Keratinocyte (primary cell): ENCODE measurements around the gene B4GALT3. TPM values are rescaled to one million over a fixed set of nuclear protein-coding genes. Genes with fewer than 3 reads are reported as not detected.

Experiments
- DNase-seq: peaks from one replicate; pipeline ENCODE4 v3.0.0-alpha.2; 2011; ENCODE audit warnings: low read depth, missing footprints, low spot score
- FAIRE-seq: peaks from 2 replicates; lab custom pipeline; 2011; peaks lifted over from hg19 to GRCh38; lab: Jason Lieb, UNC
- H2AFZ ChIP-seq: 2 replicates; pipeline ENCODE4 v1.6.0; 2012; ENCODE audit warnings: low read length, control low read depth, inconsistent platforms; ENCODE audit not compliant: control insufficient read depth
- H3K27ac ChIP-seq: 2 replicates; pipeline ENCODE4 v1.5.1; 2011; ENCODE audit warnings: low read length; ENCODE audit not compliant: control insufficient read depth, insufficient read depth
- H3K27me3 ChIP-seq: 3 replicates; pipeline ENCODE4 v1.6.0; 2011; ENCODE audit warnings: low read length; ENCODE audit not compliant: control insufficient read depth, insufficient read depth; ENCODE audit errors: extremely low read depth
- H3K36me3 ChIP-seq, 2 experiments: 2 replicates in 1 of 2; 3 replicates in 1 of 2; pipeline ENCODE4 v1.5.1; 2011; ENCODE audit warnings: low read length in 2 of 2, mild to moderate bottlenecking in 1 of 2; ENCODE audit not compliant: control insufficient read depth in 2 of 2, insufficient read depth in 2 of 2; ENCODE audit errors: extremely low read depth in 1 of 2
- H3K4me1 ChIP-seq: 3 replicates; pipeline ENCODE4 v1.5.1; 2011; ENCODE audit warnings: low read length; ENCODE audit not compliant: control insufficient read depth, insufficient read depth; ENCODE audit errors: extremely low read depth
- H3K4me2 ChIP-seq: 3 replicates; pipeline ENCODE4 v1.6.0; 2011; ENCODE audit warnings: low read depth, low read length; ENCODE audit not compliant: control insufficient read depth, insufficient read depth; ENCODE audit errors: extremely low read depth
- H3K4me3 ChIP-seq, 3 experiments: fragments of 200-600 bp in 1 of 3; sonication (generic) in 1 of 3; 2 replicates in 2 of 3; 3 replicates in 1 of 3; pipeline ENCODE4 v1.5.1; 2011 to 2016; ENCODE audit warnings: low read length in 3 of 3, mild to moderate bottlenecking in 3 of 3, control low read depth in 2 of 3, inconsistent platforms in 1 of 3, low read depth in 1 of 3, mixed read lengths in 1 of 3, mixed run types in 1 of 3, moderate library complexity in 1 of 3; ENCODE audit not compliant: control insufficient read depth in 2 of 3, insufficient read depth in 2 of 3; ENCODE audit errors: extremely low read depth in 1 of 3
- H3K79me2 ChIP-seq: 2 replicates; pipeline ENCODE4 v1.6.0; 2012; ENCODE audit warnings: low read length; ENCODE audit not compliant: control insufficient read depth, insufficient read depth
- H3K9ac ChIP-seq: 3 replicates; pipeline ENCODE4 v1.6.0; 2011; ENCODE audit warnings: low read length; ENCODE audit not compliant: control insufficient read depth, insufficient read depth; ENCODE audit errors: extremely low read depth
- H3K9me1 ChIP-seq: 3 replicates; pipeline ENCODE4 v1.6.0; 2011; ENCODE audit warnings: low read length; ENCODE audit not compliant: control insufficient read depth, insufficient read depth; ENCODE audit errors: extremely low read depth
- H3K9me3 ChIP-seq: 2 replicates; pipeline ENCODE4 v1.5.1; 2012; ENCODE audit warnings: low read depth, low read length; ENCODE audit not compliant: control insufficient read depth
- H4K20me1 ChIP-seq: 3 replicates; pipeline ENCODE4 v1.6.0; 2011; ENCODE audit warnings: low read length; ENCODE audit not compliant: control insufficient read depth, insufficient read depth; ENCODE audit errors: extremely low read depth
- EZH2 ChIP-seq: IDR thresholded peaks from one replicate; pipeline ENCODE4 v1.6.1; 2012; ENCODE audit warnings: inconsistent platforms, mild to moderate bottlenecking, low read length, moderate library complexity
- dilution Hi-C: fragments of 300-500 bp; cut with MboI; formaldehyde crosslinking; loops from one replicate; pipeline ENCODE4 v1.7.0; 2020; ENCODE audit warnings: low sequenced_read_pairs; ENCODE audit not compliant: extremely low pct_ligation_motif_present
- polyA minus RNA-seq, 3 experiments: library from RNA; depleted of rRNA, polyadenylated mRNA; stranded (reverse); fragments of >200 nt; gene quantifications; 1 replicate in 1 of 3; 2 replicates in 1 of 3; 3 replicates in 1 of 3; pipeline ENCODE4 v1.2.3, GENCODE V29; 2011
- polyA plus RNA-seq, 5 experiments: library from polyadenylated mRNA; depleted of rRNA in 3 of 5; stranded (reverse) in 3 of 5; stranded (forward) in 1 of 5; unstranded in 1 of 5; fragments of >200 nt; gene quantifications; 1 replicate in 1 of 5; 2 replicates in 3 of 5; 3 replicates in 1 of 5; pipeline versions ENCODE4 v1.2.1 to v1.2.3, GENCODE V29; 2011 to 2012; ENCODE audit warnings: missing spikeins in 2 of 5, low read depth in 1 of 5, low replicate concordance in 1 of 5
- TF ChIP-seq, protein P1 (sequence below), 3 experiments: IDR thresholded peaks in 1 of 3; conservative IDR thresholded peaks in 1 of 3; optimal IDR thresholded peaks in 1 of 3; 2 replicates in 2 of 3; 3 replicates in 1 of 3; pipeline versions ENCODE3 to v1.5.1; 2011; ENCODE audit warnings: low read length in 3 of 3, mild to moderate bottlenecking in 3 of 3, moderate library complexity in 2 of 3, control low read depth in 1 of 3, inconsistent platforms in 1 of 3; ENCODE audit not compliant: insufficient read depth in 2 of 3; ENCODE audit errors: extremely low read depth in 1 of 3

Gene B4GALT3
- 19.1 to 24.8 TPM (median 21.1 TPM) in 3 replicates for polyA plus RNA-seq
- polyA plus RNA-seq (2011; ENCODE audit: low read depth): 15.5 TPM
- polyA plus RNA-seq (2011; cell fraction: cytosol; rRNA removed): 17.5 and 22.2 TPM in 2 replicates
- polyA plus RNA-seq (2011; cell fraction: nucleus; rRNA removed): 34.4 and 45.3 TPM in 2 replicates
- 18.6 and 30.6 TPM in 2 replicates for polyA plus RNA-seq (2012; ENCODE audit: low replicate concordance)
- polyA minus RNA-seq: 9.5 to 29.2 TPM (median 17.0 TPM) in 3 replicates
- 22.1 TPM for polyA minus RNA-seq (2011; cell fraction: cytosol; rRNA and poly(A)+ RNA removed)
- polyA minus RNA-seq (2011; cell fraction: nucleus; rRNA and poly(A)+ RNA removed): 8.0 and 9.4 TPM in 2 replicates

DNA sequence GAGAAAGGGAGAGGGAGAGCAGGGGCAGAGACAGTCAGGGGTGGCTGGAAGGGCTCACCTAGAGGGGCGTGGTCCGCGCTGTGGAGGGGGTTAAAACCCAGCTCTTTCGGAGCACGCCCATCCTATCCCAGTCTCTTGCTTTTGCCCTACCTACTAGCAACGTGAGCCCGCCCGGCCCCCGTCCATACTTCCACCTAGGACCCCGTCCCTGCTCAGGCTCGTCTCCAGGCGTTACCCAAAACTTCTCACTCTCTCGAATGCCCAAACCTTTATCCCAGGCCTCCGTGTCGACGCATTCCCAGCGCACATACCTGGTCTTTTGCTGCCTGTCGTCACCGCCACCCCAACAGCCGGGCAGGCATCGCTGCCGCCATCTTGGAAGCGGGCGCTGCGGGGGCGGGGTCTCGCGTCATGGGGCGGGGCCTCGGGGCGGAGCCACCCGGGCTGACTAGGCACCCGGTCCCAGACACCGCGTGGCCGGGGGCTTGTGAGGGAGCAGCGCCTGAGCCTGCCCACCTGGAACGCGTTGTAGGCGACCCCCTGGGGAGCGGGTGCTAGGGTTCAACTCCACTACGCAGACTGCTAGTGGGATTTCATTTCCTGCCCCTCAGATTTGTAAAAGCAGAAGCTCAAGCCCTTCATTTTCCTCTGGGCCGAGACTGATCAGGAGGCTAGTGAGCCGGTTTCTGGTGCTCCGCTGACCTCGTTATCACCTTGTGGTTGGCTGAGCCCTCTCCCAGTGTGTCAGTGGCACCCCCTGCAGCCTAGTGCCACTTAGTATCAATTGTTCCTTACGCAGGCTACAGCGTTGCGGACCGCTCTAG is at the start of gene B4GALT3:
B4GALT3 (minus strand) TSS at position 396 of the 824 bp plus-strand sequence. CDS start 1,447 bp downstream, outside the sequence.
- Histone ChIP-seq H3K4me3 (peak within 1 kb of the TSS; percentile 87 to 93 (median 93)), H3K27ac (peak within 1 kb of the TSS; percentile 92), H3K36me3 (peaks cover 12 to 19% of the 10 kb centered on the region in 2 experiments), H2AFZ (peak within 1 kb of the TSS; percentile 100), H3K9me3 (no peaks in the 10 kb centered on the region), H3K9me1 (no peaks in the 10 kb centered on the region), H3K4me2 (peak within 1 kb of the TSS; percentile 99), H3K79me2 (peaks cover 16% of the 10 kb centered on the region), H3K4me1 (peaks cover 20% of the 10 kb centered on the region), H4K20me1 (no peaks in the 10 kb centered on the region), H3K27me3 (no peaks in the 10 kb centered on the region), H3K9ac (peak within 1 kb of the TSS; percentile 95)
- FAIRE-seq: no peak
- TF ChIP-seq EZH2: no peak
- TF ChIP-seq, protein P1, sequence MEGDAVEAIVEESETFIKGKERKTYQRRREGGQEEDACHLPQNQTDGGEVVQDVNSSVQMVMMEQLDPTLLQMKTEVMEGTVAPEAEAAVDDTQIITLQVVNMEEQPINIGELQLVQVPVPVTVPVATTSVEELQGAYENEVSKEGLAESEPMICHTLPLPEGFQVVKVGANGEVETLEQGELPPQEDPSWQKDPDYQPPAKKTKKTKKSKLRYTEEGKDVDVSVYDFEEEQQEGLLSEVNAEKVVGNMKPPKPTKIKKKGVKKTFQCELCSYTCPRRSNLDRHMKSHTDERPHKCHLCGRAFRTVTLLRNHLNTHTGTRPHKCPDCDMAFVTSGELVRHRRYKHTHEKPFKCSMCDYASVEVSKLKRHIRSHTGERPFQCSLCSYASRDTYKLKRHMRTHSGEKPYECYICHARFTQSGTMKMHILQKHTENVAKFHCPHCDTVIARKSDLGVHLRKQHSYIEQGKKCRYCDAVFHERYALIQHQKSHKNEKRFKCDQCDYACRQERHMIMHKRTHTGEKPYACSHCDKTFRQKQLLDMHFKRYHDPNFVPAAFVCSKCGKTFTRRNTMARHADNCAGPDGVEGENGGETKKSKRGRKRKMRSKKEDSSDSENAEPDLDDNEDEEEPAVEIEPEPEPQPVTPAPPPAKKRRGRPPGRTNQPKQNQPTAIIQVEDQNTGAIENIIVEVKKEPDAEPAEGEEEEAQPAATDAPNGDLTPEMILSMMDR (optimal IDR thresholded peaks at IDR 0.05 in 1 of 3, IDR thresholded peaks at IDR 0.05 in 1 of 3, conservative IDR thresholded peaks at IDR 0.05 in 1 of 3; ENCODE audit: extremely low read depth in 1 of 3, insufficient read depth in 2 of 3, low read length in 3 of 3): peak in 1 of 3 experiments; percentile 17
- dilution Hi-C loops: no loop called here
- DNase-seq: no peak

DNA sequence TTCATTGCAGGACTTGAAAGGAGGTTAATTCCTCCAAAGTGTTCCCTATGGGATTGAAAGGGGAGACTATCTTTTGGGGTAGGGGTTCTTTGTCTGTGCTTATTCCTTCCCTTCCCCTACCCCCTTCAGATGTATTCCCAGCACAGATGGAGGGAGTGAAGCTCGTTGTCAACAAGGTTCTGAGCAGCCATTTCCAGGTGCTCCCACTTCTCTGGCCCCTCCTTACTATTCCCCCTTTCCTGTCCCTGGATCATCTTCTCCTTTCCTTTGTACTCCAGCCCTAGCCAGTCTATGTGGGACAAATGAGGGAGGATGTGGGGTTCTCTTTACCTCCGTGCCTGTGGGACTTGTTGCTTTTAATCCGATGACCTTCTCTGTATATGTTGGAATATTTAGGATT is 49.5 kb upstream of the B4GALT3 start:
- Histone ChIP-seq H2AFZ (peak overlapping the region; percentile 50), H3K9me3 (no peaks in the 10 kb centered on the region), H3K79me2 (peaks cover 13% of the 10 kb centered on the region), H3K4me2 (peak overlapping the region; percentile 97), H3K4me1 (peaks cover 19% of the 10 kb centered on the region), H3K36me3 (peaks cover 12 to 17% of the 10 kb centered on the region in 2 experiments), H4K20me1 (no peaks in the 10 kb centered on the region), H3K27me3 (no peaks in the 10 kb centered on the region), H3K9ac (peak overlapping the region; percentile 84), H3K27ac (peak overlapping the region; percentile 42), H3K9me1 (no peaks in the 10 kb centered on the region), H3K4me3 (peak overlapping the region; percentile 88 to 97 (median 90))
- dilution Hi-C loops: no loop called here
- no peak for TF ChIP-seq EZH2
- TF ChIP-seq, protein P1 (optimal IDR thresholded peaks at IDR 0.05 in 1 of 3, IDR thresholded peaks at IDR 0.05 in 1 of 3, conservative IDR thresholded peaks at IDR 0.05 in 1 of 3; ENCODE audit: extremely low read depth in 1 of 3, insufficient read depth in 2 of 3, low read length in 3 of 3): no peak
- peak; percentile 9 for FAIRE-seq
- no peak for DNase-seq
